ENCODE data around the gene RASGRF2.

RASGRF2 gene

DNA sequence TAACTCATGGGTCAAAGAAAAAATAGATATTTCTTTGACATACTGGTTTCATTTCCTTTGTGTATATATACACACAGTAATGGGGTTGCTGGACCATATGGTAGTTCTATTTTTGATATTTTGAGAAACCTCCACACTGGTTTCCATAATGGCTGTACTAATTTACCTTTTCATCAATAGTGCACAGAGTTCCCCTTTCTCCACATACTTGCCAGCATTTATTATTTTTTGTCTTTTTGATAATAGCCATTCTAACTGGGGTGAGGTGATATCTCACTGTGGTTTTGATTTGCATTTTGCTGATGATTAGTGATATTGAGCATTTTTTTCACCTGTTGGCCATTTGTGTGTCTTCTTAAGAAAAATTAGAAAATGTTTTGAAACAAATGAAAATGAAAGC is 194.6 kb downstream of the RASGRF2 start:
- in situ Hi-C loops (cut with MboI; ENCODE audit: low pct_unique_long_range_greater_than_20kb, low sequenced_read_pairs), result no loop called here
- DNase-seq, result no peak

DNA sequence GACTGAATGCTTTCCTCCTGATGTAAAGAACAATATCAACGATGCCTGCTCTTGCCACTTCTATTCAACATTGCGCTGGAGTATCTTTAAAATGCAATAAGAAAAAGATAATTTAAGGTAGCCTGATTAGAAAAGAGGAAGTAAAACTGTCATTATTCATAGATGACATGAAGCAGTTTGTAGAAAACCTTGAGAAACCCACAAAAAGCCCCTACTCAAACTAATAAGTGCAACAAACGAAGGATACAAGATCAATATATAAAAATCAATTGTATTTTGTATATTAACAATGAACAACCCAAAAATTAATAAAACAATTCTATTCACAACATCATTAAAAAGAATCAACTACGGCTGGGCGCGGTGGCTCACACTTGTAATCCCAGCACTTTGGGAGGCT is 196.6 kb downstream of the RASGRF2 start:
- DNase-seq, result no peak
- in situ Hi-C loops (cut with MboI; ENCODE audit: low pct_unique_long_range_greater_than_20kb, low sequenced_read_pairs), result no loop called here

DNA sequence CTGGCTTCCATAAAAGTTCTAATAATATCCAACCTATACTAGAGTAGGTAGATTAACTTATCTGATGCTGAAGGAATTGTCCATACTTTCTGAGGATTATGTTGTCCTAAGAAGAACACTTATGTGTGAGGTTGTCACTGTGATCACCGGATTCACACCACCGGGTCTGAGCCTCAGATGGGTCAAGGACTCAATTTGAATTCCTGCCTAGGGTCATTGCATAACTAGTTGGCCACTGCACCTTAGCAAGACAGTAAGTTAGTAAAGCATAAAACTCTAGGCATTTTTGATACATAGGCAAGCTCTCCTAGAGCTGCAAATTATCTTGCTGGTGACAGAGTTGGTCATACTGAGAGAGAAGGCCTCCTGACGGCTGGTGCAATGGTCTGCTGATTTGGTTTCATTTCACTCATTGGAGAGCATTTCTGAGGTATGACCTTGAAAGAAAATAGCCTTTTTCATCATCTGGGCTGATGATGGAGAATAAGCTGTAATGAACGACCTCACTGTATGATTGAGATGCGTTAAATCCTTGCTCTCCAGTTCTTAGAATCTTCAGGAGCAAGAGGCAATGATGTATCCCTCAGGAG is 200.9 kb downstream of the RASGRF2 start:
- no peak for DNase-seq
- in situ Hi-C loops (cut with MboI; ENCODE audit: low pct_unique_long_range_greater_than_20kb, low sequenced_read_pairs), result no loop called here

DNA sequence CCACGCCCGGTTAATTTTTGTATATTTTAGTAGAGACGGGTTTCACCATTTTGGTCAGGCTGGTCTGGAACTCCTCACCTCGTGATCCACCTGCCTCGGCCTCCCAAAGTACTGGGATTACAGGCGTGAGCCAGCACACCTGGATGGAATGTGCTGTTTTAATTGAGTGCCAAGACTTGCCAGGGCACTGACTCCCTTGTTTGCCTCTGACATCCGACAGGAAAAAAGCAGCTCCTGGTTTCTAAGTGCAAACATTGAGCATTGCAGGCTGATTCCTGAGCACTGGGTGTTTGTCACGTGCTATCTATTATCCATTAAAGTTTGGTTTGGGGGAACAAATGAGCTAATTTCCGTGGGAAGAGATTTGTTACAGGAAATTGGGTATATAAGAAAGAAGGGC is 202.3 kb downstream of the RASGRF2 start:
- DNase-seq, result no peak
- in situ Hi-C loops (cut with MboI; ENCODE audit: low pct_unique_long_range_greater_than_20kb, low sequenced_read_pairs), result no loop called here

DNA sequence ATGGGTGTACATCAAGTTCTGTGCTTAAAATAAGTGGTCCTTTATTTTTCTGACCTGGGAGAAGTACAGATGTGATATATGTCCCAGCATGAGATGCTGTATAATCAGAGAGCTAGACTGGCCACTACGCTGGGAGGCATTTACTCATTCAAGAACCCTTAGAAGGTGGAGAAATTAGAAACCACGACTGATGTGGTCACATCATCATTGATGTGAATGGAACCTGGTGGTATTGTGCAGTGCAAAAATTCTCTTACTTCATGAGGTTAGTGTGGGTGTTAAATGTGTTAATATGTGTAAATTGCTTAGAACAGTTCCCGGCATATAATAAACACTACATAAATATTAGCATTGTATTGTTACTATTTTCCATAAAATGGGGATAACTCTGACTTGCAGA is 203.5 kb downstream of the RASGRF2 start:
- in situ Hi-C loops (cut with MboI; ENCODE audit: low pct_unique_long_range_greater_than_20kb, low sequenced_read_pairs), result no loop called here
- DNase-seq, result no peak

DNA sequence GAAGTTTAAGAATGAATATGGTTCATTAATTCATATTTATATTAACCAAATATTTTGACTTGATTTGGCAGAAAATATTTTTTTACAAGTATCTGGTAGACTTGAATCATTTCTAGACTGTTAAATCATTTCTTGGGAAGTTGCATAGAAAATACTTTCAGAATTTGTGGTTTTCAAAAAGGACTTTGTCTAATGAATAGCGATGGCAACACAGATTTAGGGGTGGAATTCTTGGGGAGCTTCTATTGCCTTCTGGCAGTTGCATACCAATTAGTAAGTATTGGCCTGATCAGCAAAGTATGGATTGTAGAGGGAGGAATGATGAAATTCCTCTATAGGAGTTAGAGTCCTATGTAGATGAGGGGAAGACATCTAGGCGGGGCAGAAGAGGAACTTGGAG is 204.3 kb downstream of the RASGRF2 start:
- in situ Hi-C loops (cut with MboI; ENCODE audit: low pct_unique_long_range_greater_than_20kb, low sequenced_read_pairs), result no loop called here
- no peak for DNase-seq

DNA sequence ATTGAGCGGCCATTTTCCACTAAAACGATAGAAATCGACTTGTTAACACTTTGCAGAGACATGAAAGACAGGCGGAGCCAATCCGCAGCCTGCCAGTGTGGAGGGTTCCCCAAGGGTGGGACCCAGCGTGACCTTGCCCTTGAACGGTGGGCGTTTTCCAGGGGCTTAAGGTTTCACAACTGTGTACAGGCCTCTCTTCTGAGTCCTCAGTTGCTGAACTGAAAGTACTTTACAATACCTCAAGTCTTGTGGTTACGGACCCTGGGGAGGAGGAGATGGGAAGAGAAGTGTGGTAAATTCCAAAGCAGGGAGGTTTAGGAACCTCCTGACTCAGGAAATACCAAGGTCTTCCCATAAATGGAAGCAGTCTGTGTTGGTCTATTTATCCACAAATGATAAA is 204.8 kb downstream of the RASGRF2 start:
- DNase-seq, result no peak
- in situ Hi-C loops (cut with MboI; ENCODE audit: low pct_unique_long_range_greater_than_20kb, low sequenced_read_pairs), result no loop called here

DNA sequence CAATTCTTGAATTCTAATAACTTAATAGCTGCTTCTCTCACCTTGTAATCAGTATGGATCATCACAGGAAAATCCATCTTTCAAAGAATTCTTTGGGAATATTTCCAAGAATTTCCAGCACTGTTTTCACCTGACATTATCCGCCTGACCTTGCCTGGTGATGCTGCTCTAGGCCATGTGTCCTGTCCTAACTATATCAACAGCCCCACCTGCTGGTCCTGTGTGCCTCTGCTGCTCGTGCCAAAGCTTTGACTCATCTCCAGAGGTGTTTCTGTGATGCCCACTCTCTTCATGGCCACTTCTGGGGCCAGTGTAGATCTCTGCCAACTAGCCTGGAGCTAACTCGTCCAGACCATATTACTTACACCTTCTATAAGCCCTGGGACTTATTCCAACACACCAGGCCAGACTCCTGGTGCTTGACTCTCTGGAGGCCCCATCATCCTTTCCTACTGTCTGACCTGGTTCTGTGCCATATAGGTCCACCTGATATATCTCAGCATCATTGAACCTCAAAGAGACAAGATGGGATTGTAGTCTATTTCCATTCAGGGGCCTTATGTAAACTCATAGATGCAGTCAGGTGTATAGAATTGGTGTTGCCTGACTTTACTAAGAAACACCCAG is 205.4 kb downstream of the RASGRF2 start:
- DNase-seq, result peak; percentile 50
- in situ Hi-C loops (cut with MboI; ENCODE audit: low pct_unique_long_range_greater_than_20kb, low sequenced_read_pairs), result no loop called here

DNA sequence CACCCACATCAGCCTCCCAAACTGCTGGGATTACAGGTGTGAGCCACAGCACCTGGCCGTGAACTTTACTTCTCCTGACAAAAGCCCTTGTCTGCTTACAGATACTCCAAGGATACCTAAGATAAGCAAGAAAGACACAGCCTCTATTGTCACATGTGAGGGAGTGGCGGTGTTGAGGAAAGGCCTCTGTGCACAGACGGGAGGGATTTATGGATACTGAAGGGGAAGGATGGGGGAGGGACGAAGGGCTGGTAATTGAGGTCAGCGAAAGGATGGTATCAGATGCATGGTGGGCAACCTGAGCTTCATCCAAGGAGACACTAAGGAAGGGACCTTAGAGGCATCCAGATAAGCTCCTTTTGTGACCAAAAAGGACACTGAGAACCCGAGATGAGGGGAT is 206.3 kb downstream of the RASGRF2 start:
- in situ Hi-C loops (cut with MboI; ENCODE audit: low pct_unique_long_range_greater_than_20kb, low sequenced_read_pairs), result no loop called here
- DNase-seq, result no peak

DNA sequence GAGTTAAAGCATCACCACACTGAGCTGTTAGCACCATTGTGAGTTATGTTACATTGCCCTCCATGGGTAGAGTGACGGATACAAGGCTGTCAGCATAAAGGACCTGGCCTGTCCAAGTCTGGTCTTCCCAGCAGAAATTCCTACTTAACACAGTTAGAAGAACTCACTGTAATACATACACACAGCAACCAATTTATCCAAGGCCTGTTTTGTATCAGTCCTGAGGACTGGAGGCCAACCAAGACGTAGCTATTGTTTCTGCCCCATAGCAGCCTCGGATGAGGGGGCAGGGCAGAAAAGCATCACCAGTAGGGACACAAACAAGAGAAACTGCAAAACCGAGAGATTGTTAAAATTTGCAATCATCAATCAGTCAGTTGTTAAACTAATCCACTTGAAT is 206.9 kb downstream of the RASGRF2 start:
- DNase-seq, result no peak
- in situ Hi-C loops (cut with MboI; ENCODE audit: low pct_unique_long_range_greater_than_20kb, low sequenced_read_pairs), result no loop called here

DNA sequence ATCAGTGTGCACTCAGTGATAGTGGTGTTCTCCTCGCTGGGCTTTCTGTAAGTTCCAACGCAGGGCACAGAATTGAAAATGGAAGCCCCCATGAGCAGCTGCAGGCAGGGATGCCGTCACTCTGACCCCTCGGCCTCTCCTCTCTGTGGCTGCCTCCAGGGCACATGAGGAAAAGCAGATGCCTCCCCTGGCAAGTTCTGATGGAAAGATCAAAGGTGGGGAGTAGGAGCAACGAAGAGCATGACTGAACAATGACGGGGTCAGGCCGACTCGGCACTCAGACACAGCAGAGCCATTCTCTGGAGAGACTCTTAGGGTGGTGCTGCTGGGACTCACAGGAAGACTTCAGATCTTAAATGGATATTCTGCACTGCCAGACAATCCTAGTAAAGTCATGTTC is 207.4 kb downstream of the RASGRF2 start:
- in situ Hi-C loops (cut with MboI; ENCODE audit: low pct_unique_long_range_greater_than_20kb, low sequenced_read_pairs), result no loop called here

DNA sequence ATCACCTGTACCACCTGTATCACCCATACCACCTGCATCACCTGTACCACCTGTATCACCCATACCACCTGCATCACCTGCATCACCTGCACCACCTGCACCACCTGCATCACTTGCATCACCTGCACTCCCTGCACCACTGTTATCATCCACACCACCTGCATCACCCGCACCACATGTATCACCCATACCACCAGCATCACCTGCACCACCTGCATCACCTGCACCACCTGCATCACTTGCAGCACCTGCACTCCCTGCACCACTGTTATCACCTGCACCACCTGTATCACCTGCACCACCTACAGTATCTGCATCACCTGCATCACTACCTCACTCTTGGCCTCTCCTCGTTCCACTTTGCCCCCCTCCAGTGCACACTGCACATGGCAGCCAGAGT is 209.8 kb downstream of the RASGRF2 start:
- DNase-seq, result no peak
- in situ Hi-C loops (cut with MboI; ENCODE audit: low pct_unique_long_range_greater_than_20kb, low sequenced_read_pairs), result no loop called here

More for the DNA sequence above, 207.4 kb downstream of the RASGRF2 start:
- DNase-seq, result no peak

DNA sequence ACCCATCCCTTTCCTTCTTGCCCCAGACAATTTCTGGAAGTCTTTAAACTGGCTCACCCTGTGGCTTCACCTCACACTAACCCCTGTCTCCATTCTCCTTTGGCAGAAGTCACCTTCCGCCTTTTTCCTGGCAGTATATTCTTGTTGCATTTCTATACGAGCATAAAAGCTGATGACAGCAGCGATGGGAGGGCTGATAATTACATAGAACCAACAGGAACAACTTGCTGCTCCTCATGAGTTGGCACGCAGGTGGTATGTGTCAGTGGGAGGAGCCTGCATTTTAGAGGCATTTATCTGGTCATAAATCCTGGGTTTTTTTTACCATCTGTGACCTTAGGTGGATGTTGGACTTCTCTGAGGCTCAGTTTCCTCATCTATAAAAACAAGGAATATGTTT is 211.6 kb downstream of the RASGRF2 start:
- DNase-seq, result peak; percentile 26
- in situ Hi-C loops (cut with MboI; ENCODE audit: low pct_unique_long_range_greater_than_20kb, low sequenced_read_pairs), result no loop called here

DNA sequence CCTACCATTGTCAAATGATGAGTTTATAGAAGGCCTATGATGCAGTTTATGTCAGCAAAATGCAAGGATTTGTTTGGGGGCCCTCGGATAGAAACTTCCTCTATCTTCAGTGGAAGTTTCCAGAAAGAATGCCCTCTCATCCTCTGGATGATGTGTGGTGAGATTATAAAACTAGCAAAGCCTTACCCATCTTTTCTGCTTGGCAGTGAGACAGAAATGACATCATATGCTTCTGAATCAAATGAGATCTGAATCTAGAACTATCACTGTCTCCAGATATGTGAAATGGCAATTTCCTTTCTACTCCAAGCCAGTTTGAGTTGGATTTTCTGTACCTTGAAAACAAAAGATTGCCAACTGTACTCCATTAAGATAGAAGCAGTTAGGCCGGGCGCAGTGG is 212.5 kb downstream of the RASGRF2 start:
- no peak for DNase-seq
- in situ Hi-C loops (cut with MboI; ENCODE audit: low pct_unique_long_range_greater_than_20kb, low sequenced_read_pairs), result no loop called here

DNA sequence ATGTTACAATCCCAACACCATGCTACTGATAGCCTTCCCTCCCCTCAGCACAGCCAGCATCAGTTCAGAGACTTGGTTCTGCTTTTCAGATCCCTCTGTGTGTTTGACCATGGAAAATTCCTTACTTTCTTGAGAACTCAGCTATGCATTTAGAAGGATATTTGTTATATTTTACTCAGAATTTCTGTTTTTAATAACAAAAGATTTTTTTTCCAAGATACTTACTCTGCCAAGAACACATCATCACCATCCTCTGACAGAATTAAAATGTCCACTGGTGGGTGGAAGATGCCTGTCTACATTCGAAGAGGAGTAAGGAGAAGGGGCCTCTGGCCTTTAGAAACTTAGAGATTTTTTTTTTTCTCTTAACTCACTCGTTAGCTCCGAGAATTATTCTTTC is 216.9 kb downstream of the RASGRF2 start:
- in situ Hi-C loops (cut with MboI; ENCODE audit: low pct_unique_long_range_greater_than_20kb, low sequenced_read_pairs), result loop anchor here (25.0 kb wide), 1 partner anchor 465 kb away; no protein-coding TSS in a partner anchor
- no peak for DNase-seq

DNA sequence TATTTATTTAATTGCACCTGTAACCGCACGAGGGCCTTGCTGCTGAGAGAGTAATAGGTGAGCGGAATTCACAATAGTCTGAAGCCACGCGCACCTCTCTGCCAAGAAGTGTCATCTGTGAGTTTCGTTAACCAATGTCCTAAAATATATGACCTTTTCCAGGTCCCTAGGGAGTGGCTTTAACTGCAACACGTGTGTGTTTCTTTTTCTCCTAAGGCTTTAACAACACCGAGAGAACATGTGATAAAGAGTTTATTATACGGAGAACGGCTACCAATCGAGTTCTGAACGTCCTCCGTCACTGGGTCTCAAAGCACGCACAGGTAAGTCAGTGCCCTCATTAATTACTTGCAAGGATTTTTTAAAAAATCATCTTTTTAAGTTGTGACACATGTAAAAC is 219.8 kb downstream of the RASGRF2 start:
- no peak for DNase-seq
- in situ Hi-C loops (cut with MboI; ENCODE audit: low pct_unique_long_range_greater_than_20kb, low sequenced_read_pairs), result loop anchor here (25.0 kb wide), 1 partner anchor 468 kb away; no protein-coding TSS in a partner anchor

DNA sequence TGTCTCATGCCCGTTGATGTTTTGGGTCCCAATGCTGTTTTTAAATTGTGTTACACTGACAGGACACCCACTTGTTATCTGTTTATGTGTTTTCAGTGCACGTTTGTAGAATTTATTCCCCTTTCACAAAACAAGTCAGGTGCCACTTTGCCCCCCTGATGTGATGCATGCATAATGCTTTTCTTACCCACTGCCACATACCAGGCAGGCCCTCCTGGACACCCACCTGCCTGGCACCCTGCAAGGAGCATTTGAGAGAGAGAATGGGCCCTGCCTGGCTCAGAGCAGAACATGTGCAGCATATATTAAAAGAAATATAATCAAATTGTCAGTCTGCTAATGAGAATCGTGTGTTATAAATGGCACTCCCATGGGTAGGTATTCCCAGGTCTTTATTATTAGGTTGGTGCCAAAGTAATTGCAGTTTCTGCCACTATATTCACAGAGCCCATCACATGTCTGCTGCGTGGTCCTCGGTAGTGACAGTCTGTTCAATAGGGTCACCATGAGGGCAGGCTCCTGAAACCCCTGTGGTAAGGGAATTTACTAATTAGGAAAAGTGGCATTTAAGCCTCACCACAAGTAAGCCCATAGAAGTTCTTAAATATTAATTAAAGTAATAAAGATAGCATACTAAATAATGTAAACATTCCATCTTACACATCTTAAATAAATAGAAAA is 220.8 kb downstream of the RASGRF2 start:
- no peak for DNase-seq
- in situ Hi-C loops (cut with MboI; ENCODE audit: low pct_unique_long_range_greater_than_20kb, low sequenced_read_pairs), result loop anchor here (25.0 kb wide), 1 partner anchor 469 kb away; no protein-coding TSS in a partner anchor

DNA sequence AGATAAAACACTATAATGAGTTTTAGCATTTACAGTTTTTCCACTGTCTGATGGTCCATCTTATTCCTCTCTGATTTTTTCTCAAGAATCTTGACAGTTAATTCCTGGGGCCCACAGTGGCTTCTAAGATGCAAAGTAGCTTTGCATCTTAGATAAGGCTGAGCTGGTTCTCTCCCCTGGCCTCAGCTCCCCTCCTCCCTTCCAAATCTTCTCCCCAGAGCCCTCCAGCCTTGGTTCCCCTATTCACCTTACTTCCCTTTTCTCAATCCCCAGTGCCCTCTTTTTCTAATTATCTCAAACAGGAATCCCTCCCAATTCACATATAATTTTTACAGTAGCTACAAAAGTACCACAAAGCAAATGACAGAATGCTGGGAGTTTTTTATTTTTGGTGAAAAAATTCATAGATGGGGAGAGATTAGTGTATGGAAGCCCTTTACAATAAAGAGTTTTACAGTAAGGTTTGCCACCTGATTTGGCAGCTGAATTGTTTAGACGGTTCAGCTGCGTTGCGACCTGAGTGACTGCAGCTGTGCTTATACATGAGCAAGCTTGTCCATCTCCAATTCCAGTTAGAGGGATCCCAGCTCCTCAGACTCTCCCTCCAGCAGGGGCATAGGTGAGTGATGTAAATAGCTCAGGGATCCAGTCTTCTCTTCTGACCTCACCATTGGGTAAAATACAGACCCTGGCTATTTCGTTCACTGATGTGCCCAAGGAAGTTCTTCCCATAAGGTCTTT is 221.6 kb downstream of the RASGRF2 start:
- in situ Hi-C loops (cut with MboI; ENCODE audit: low pct_unique_long_range_greater_than_20kb, low sequenced_read_pairs), result loop anchor here (25.0 kb wide), 1 partner anchor 469 kb away; no protein-coding TSS in a partner anchor
- DNase-seq, result peak; percentile 61

DNA sequence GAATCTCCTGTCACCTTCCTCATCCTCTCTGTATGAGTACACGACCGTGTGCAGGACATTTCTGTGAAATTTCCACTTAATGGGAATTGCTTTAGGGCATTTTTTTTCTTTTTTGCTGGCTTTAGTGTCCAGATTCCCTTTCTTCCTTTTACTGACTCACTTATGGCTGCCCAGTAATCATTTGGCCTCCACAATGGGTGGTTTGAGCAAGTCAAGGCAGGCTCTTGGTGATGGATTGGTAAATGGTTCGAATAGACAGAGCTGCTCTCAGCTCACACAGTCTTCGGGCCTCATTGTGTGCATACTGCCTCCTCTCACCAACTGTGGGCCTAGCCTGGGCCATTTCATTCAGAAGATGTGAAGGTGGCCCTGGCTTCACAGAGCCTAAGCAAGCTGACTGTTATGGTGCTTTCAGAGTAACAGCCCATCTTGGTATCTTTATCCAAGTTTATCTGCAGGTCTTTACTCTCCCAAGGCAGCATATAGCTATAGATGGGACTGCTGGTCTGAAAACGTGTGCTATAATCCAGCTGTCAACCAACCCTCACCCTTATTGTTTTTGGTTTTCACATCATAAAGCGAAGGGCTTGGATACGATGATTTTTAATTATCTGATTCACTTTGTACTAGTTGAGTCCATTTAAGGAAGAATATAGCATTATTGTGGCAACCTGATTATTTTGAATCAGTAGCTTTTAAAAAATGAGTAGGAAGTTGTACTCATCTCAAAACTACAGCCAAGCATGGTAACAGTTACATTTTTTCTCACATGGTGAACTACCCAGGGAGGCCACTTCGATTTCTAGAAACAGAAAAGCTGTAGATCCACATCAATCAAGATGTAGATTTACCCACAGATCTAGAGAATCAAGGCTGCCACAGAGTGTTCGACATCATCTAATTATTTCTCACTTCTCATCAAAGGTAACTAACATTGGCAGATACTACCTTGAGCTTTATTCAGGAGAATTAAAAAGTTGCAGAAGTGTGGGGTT is 222.5 kb downstream of the RASGRF2 start:
- in situ Hi-C loops (cut with MboI; ENCODE audit: low pct_unique_long_range_greater_than_20kb, low sequenced_read_pairs), result loop anchor here (25.0 kb wide), 1 partner anchor 470 kb away; no protein-coding TSS in a partner anchor
- no peak for DNase-seq
